ENCODE measurements around the gene MRPS18B. TPM values are rescaled to one million over a fixed set of nuclear protein-coding genes. Genes with fewer than 3 reads are reported as not detected.
A peak's percentile ranks its signal among the peaks of the same experiment; 100 is the strongest.

Gene MRPS18B
- total RNA-seq, 6 experiments from 2014 or later, result 50.7 to 63.4 (median 56.1) TPM

DNA sequence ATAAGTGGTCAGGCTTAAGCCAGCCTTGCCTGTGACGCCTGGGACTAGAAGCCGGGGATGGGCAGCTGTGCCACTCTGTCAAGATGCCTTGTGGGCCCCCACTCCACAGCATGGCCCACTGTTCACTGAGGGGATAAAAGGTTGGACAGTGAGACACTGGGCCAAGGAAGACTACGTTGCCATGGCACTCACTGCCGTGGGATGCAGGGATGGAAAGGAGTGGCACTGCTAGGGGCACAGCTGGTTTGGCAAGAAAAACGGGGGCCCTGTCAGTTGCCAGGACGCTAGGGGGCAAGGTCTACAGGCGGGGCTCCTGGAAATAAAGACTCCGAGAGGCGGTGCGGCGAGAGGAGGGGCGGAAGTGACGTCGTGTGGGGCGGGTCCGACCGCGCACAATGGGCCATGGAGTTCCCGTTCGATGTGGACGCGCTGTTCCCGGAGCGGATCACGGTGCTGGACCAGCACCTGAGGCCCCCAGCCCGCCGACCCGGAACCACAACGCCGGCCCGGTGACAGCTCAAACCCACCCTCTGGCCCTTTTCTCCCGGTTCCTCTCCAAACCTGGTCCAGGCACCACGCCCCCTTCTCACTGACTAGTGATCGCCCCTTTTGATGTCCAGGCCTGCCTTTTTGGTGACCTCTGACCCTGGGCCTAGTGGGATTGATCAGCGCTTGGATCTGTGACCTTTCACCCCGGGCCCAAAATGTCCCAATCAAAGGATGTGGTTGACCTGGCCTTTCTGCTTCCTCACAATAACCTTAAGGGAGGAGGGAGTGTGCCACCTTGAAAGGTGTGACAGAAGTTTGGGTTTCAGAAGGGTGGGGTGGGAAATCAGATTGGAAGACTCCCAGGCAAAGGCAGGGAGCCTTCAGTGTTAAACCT, 9.1 kb downstream of the MRPS18B start, which contains the start of gene ATAT1:
ATAT1 (plus strand) TSS at position 391 of the 883 bp plus-strand sequence.
- TF ChIP-seq, protein P1, sequence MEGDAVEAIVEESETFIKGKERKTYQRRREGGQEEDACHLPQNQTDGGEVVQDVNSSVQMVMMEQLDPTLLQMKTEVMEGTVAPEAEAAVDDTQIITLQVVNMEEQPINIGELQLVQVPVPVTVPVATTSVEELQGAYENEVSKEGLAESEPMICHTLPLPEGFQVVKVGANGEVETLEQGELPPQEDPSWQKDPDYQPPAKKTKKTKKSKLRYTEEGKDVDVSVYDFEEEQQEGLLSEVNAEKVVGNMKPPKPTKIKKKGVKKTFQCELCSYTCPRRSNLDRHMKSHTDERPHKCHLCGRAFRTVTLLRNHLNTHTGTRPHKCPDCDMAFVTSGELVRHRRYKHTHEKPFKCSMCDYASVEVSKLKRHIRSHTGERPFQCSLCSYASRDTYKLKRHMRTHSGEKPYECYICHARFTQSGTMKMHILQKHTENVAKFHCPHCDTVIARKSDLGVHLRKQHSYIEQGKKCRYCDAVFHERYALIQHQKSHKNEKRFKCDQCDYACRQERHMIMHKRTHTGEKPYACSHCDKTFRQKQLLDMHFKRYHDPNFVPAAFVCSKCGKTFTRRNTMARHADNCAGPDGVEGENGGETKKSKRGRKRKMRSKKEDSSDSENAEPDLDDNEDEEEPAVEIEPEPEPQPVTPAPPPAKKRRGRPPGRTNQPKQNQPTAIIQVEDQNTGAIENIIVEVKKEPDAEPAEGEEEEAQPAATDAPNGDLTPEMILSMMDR (IDR thresholded peaks at IDR 0.05), result peak; percentile 66
- peak; percentile 72 for DNase-seq
- Mint-ChIP-seq H3K4me1 (ENCODE audit: low read depth) (peaks cover 23% of the 10 kb centered on the region), H3K9me3 (no peaks in the 10 kb centered on the region), H3K27me3 (ENCODE audit: insufficient read depth) (no peaks in the 10 kb centered on the region), H3K27ac (peak within 1 kb of the TSS; percentile 89), H3K36me3 (ENCODE audit: low read depth) (peaks cover 29% of the 10 kb centered on the region), H3K4me3 (peak within 1 kb of the TSS; percentile 88)

DNA sequence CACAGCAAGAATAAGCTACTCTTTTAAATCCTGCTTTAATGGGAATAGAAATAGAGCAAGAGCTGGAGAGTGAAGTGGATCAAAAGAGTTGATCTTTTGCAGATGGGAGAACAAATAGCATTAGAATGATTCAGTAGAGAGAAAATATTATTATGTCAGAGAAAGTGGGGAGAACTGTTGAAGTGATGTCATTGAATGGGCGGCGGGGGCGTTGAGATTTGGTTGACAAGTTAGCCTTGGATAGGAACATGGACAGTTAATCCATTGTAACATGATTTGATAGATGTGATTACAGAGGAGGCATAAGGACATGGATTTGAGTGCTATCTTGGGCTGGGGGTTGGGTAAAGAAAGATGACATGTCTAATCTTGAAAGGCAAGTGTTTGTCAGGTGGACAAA, 18.2 kb downstream of the MRPS18B start:
- Mint-ChIP-seq H3K36me3 (ENCODE audit: low read depth) (peaks cover 23% of the 10 kb centered on the region), H3K27me3 (ENCODE audit: insufficient read depth) (peaks cover 3% of the 10 kb centered on the region; the same call in 1 of the 2 replicates), H3K9me3 (no peaks in the 10 kb centered on the region), H3K27ac (no peak overlapping the region), H3K4me1 (ENCODE audit: low read depth) (peaks cover 7% of the 10 kb centered on the region), H3K4me3 (no peak overlapping the region)
- DNase-seq, result no peak
- TF ChIP-seq, protein P1 (IDR thresholded peaks at IDR 0.05), result no peak

DNA sequence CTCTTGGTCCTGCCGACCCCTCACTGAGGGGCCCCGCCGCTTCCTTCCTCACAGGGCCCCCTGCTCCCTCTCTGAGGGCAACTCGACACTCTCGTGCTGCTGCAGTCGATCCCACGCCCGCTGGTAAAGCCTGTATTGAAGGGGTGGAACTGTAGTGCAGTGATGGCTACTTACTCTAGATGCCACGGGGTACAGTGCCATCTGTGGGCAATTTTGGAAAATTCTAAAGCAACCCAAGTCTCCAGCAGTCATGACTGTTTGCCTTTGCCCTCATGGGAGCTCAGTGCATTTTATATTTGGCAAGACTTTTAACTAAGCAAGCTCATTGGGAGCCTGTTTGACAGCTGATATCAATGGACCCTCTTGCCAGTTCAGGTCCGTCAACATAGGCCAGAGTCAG, 22.8 kb downstream of the MRPS18B start:
- no peaks in the 10 kb centered on the region; the same call in none of the 2 replicates for H3K36me3 Mint-ChIP-seq (ENCODE audit: low read depth)
- no peak for DNase-seq
- H3K4me1 Mint-ChIP-seq (ENCODE audit: low read depth), result no peaks in the 10 kb centered on the region
- H3K4me3 Mint-ChIP-seq, result no peak overlapping the region
- no peak overlapping the region for H3K27ac Mint-ChIP-seq
- no peaks in the 10 kb centered on the region for H3K9me3 Mint-ChIP-seq
- TF ChIP-seq, protein P1 (IDR thresholded peaks at IDR 0.05), result peak; percentile 19; the same call in 1 of the 2 replicates
- no peaks in the 10 kb centered on the region; the same call in 1 of the 2 replicates for H3K27me3 Mint-ChIP-seq (ENCODE audit: insufficient read depth)

DNA sequence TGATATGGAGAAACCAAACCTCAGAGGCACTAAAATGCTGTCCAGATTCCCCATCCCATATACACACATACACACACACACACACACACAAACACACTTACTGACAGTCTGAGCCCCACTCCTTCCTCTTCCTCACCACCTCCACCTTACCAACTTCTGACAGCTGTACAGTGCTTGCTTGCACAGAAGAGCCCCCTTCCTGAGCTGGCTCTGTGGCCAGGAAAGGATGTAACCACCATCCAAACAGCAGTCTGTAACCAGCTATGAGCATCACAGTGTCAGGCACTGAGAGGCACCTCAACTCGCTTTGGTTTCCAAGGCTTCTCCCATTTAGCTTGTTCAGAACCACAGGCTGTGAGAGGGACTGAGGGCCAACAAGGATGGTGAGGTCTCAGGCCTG, 23.4 kb downstream of the MRPS18B start:
- Mint-ChIP-seq H3K36me3 (ENCODE audit: low read depth) (peaks cover 5% of the 10 kb centered on the region), H3K27me3 (ENCODE audit: insufficient read depth) (no peaks in the 10 kb centered on the region; the same call in 1 of the 2 replicates), H3K4me3 (no peak overlapping the region), H3K4me1 (ENCODE audit: low read depth) (peaks cover 5% of the 10 kb centered on the region), H3K27ac (no peak overlapping the region), H3K9me3 (no peaks in the 10 kb centered on the region)
- DNase-seq, result no peak
- TF ChIP-seq, protein P1 (IDR thresholded peaks at IDR 0.05), result no peak

DNA sequence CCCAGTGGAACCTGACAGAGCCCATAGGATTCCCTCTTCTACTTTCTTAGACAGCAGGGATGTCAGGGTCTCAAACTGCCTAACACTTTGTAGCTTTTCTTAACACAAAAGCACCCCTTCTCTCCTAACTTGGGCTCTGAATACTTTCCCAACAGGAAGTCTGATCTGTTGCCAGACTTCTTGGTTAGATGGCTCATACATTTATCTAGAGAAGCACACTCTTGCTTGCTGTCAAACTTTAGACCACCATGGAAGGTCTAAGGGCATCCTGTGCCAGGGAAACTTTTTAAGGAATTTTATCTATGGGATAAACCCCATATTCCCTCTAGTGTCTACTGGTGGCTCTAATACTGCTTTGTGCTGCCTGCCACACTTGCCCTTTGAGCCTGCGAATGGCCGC, 26.0 kb downstream of the MRPS18B start:
- Mint-ChIP-seq H3K4me1 (ENCODE audit: low read depth) (peaks cover 20% of the 10 kb centered on the region), H3K9me3 (no peaks in the 10 kb centered on the region), H3K27ac (no peak overlapping the region), H3K36me3 (ENCODE audit: low read depth) (peaks cover 7% of the 10 kb centered on the region), H3K4me3 (no peak overlapping the region), H3K27me3 (ENCODE audit: insufficient read depth) (no peaks in the 10 kb centered on the region; the same call in 1 of the 2 replicates)
- TF ChIP-seq, protein P1 (IDR thresholded peaks at IDR 0.05), result no peak
- DNase-seq, result no peak
